Measurements from ENCODE around the gene MGP. TPM values are rescaled to one million over a fixed set of nuclear protein-coding genes. Genes with fewer than 3 reads are reported as not detected.

The MGP gene
- 127 TPM for total RNA-seq

GRCh38 chr12:14885718-14886221 is at the start of gene MGP:
TSS of gene MGP (minus strand) at chr12:14885854. CDS start at chr12:14885791, 63 bp downstream.
- DNase-seq = peak; percentile 77

GRCh38 chr12:14935031-14935430 is 49.4 kb upstream of the MGP start:
- no peak for DNase-seq

- DNase-seq = no peak
Measured at GRCh38 chr12:14934511-14934910, 48.9 kb upstream of the MGP start.

GRCh38 chr12:14931791-14932560 is 46.3 kb upstream of the MGP start:
- no peak for DNase-seq

GRCh38 chr12:14931359-14931758 is 45.7 kb upstream of the MGP start:
- DNase-seq = no peak

- DNase-seq = no peak
Measured at GRCh38 chr12:14930299-14930698, 44.6 kb upstream of the MGP start.

- DNase-seq = peak; percentile 58
Measured at GRCh38 chr12:14928931-14929330, 43.3 kb upstream of the MGP start.

- DNase-seq = no peak
Measured at GRCh38 chr12:14927267-14927666, 41.6 kb upstream of the MGP start.

GRCh38 chr12:14924541-14924940 is 38.9 kb upstream of the MGP start:
- DNase-seq = no peak

- DNase-seq = no peak
Measured at GRCh38 chr12:14923944-14924343, 38.3 kb upstream of the MGP start.

GRCh38 chr12:14921218-14921617 is 35.6 kb upstream of the MGP start:
- no peak for DNase-seq

- no peak for DNase-seq
Measured at GRCh38 chr12:14920475-14921126, 34.9 kb upstream of the MGP start.

- no peak for DNase-seq
Measured at GRCh38 chr12:14919455-14919854, 33.8 kb upstream of the MGP start.

GRCh38 chr12:14915736-14916135 is 30.1 kb upstream of the MGP start:
- no peak for DNase-seq

GRCh38 chr12:14913381-14913781 is 27.7 kb upstream of the MGP start:
- DNase-seq = no peak

- DNase-seq = no peak
Measured at GRCh38 chr12:14911131-14911530, 25.5 kb upstream of the MGP start.

- no peak for DNase-seq
Measured at GRCh38 chr12:14910090-14910915, 24.6 kb upstream of the MGP start.

GRCh38 chr12:14907953-14908352 is 22.3 kb upstream of the MGP start:
- no peak for DNase-seq

GRCh38 chr12:14906114-14906513 is 20.5 kb upstream of the MGP start:
- DNase-seq = no peak

- DNase-seq = peak; percentile 56
Measured at GRCh38 chr12:14905269-14906004, 19.8 kb upstream of the MGP start.

GRCh38 chr12:14904854-14905253 is 19.2 kb upstream of the MGP start:
- DNase-seq = no peak

All from skin of body (tissue), 2 donors.